ENCODE measurements around the gene ASIC4.

Gene ASIC4

DNA sequence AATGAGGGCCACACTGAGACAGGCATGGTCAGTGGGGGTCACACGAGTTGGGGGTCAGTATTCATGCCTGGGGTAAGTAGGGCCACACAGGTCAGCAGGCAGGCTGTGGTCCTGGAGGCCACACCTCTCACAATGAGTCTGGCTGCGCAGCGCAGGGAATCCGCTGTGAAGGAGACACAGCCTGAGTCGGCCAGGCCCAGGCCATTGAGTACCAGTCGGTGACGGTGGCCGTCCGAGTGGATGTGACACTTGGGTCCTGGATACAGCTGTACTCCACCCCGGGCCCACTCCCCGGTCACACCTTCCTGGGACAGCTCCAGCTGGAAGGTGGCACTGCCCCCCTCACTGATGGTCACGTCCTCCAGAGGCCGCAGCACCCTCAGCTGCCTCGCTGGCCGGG lies 40.1 kb downstream of the ASIC4 start:
- DNase-seq: no peak

DNA sequence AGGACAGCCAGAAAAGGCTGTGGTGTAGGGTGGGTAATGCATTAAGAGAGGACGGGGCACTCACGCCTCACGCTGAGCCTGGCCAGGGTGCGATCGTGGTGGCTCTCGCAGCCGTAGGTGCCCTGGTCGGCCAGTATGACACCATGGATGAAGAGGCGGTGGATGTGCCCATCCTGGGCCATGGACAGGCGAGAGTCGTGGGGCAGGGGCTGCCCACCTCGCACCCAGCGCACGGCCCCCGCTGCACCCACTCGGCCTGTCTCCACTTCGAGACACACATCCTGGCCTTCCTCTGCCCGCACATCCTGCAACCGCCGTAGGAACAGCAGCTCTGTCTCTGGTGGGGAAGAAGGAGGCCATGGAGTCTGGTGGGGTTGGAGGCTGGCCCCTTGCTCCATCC lies 41.7 kb downstream of the ASIC4 start:
- DNase-seq: no peak

DNA sequence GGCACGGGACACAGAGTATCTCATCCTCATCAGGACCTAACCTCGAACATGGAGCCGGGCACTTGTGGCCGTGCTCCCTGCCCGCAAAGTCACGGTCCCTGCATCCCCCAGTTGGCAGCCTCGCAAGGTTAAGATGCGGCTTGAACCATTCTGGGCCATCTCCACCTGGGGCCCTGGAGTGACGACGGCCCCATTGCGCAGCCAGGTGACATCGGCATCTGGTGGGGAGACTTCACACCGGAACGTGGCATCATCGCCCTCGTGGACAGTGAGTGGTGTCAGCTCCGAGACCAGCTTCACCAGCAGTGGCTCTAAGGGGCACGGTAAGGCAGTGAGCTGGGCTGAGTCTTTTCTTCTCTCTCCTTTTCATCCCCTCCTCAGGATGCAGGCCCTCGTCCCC lies 42.1 kb downstream of the ASIC4 start:
- DNase-seq: no peak

DNA sequence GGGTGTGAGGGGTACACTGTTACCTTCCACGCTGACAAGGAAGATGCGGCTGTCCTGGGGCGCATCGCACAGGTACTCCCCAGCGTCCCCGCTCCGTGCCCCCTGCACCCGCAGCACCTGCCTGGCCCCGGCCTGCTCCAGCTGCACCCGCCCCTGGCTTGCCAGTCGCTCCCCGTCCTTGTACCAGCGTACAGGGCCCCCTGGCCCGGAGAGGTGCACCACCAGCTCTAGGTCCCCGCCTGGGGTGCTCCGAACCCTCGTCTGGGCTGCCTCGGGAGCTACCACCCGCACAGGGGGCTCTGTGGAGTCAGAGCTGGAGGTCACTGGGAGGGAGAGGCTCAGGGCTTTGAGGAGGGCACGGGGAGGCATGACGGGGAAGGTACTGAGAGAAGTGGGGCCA lies 43.0 kb downstream of the ASIC4 start:
- no peak for DNase-seq

DNA sequence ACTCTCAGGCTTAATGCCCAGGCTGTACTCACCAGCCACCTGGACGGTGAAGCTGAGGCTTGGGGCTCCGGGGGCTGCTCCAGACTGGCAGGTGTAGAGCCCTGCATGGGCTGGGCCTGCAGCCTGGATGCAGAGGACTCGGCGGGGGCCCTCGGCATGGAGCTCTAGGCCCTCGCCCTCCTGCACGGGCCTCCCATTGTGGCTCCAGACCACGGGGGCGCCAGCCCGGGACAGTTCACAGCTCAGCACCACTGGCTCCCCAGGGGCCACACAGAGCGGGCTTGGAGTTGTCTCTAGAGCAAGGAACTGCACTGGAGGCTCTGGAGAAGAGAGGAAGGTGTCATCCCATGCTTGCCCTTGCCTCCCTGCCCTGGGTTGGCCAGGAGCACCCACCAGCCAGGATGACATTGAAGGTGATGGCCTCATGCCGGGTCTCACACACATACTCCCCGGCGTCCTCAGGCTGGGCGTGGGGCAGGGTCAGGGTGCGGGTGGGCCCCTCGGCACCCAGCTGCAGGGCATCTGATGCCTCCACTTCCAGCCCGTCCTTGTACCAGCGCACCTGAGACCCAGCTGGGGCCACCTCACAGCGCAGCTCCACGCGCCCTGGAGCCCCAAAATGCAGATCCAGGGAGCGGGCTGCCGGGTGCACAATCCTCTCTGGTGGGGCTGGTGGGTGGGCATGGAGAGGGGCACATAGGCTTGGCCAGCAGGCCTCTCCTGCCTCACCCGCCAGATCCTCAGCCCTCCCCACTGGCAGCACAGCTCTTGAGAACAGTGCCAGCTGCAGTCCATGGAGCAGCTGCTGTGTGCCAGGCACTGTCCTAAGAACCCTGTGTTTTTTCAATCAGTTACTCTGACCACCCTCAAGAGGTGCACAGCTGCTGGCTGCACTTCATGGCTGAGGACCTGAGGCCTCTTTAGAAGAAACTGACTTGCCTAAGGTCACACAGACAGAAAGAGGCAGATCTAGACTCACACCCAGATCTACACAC lies 43.8 kb downstream of the ASIC4 start:
- no peak for DNase-seq

DNA sequence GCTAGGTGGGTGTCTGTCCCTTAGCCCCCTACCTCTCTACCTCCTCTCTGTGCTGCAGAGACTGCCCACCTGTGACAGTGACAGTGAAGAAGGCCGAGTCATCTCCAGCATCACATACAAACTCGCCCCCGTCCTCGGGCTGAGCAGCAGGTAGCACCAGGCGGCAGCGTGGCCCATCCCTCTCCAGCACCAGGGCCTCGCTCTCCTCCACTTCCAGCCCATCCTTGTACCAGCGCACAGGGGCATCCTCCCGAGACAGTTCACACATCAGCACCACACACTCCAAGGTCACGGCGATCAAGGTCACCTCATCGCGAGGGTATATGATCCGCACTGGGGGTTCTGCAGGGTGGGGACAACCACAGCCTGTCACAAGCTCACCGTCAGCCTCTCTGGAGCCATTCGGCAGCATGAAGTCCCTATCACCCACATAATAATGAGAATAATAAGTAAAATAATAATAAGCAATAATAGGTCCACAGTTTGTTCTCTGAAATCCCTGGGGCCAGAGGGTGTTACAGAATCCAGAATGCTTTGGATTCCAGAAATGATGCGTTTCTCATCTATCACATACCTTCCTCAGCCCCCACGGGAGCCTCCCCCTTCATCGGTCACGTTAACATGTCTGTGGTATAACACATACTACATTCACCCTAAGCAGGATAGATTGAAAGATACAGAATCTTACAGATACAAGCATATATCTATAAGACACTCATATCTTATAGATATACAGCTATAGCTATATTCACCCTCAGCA lies 45.1 kb downstream of the ASIC4 start:
- no peak for DNase-seq

DNA sequence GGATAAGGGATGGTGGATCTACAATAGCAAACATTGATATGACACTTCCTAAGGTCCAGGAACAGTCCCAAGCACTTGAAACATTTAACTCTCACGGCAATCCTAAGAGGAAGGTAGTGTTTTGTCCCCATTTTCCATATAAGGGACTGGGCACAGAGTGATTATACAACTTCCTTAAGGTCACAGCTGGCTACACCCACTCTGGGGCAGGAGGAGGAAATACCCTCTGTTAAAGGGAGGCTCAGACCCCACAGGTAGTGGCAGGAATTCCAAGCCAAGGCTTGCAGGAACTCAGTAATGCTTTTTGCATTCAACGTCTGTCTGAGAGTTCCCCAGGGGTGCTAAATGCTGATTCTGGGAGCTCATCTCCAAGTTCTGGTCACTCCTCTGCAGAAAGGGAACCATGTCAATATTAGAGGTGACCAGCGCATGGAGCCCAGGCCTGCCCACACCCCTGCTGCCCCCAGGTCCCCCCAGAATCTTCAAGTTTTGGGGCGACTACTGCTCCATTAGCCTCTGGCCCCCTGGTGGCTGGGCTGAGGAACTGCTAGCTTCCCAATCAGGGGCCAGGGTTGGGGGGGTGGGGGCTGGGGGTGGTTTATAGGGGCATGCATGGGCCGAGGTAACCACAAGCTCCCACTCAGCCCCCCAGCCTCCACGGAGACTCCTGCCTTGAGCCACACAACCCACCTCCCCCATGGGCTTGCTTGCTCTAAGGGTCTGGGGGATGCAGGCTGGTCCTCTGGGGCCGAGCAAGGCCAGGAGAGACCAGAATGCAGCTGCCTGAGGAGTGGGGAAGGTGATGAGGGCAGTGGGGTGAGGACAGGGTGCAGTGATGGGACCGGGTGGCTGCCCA lies 46.0 kb downstream of the ASIC4 start:
- no peak for DNase-seq

DNA sequence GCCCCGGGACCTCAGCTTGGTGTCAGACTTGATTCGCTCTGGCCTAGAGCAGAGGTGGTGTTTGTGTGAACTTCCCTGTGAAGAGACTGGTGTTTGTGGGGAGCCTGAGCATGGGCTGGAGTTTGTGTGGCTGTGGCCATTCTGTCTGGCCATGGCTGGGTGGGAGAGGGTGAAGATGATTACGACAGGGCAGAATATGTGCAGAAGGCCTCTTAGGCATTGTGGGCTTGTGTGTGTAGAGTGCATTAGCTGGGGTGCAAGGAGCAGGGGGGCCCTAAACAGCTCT lies 46.6 kb downstream of the ASIC4 start:
- DNase-seq: no peak

DNA sequence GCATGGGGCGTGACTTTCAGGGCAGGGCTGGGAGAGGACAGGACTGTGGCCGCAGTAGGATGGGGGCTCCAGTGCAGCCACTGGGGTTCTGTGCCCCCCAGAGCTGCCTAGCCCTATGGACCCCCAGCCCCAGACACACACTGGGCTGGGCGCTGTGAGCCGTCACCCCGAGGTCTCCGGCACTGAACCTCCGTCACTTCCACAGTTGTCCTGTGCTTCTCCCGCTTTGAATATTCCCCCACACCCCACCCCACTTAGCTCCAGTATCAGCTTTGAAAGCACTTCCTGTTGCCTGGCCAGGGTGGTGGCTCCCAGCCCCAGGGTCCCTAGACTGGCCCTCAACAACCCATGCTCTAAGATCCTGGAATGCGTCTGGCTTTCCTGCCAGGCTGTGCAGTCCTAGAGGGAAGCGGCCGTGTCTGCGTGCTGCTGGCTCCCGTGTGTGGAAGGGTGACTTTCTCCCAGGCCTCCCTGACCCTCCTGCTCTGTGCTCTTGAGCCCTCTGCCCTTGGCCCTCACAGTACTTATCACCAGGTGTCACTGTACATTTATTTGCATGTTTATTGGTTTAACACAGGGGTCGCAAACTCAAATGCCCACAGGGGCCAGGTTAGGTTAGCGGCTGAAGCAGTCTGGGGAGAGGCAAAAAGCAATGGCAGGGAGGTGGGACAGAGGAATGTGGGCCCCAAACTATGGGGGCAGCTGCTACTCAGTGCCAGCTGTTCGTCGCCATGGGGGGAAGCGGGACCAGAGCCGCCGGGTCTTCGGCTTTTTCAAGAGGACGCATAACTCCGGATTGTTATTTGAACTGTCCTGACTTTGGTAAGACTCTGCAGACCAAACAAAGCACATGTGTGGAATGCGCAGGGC lies 47.1 kb downstream of the ASIC4 start:
- no peak for DNase-seq

DNA sequence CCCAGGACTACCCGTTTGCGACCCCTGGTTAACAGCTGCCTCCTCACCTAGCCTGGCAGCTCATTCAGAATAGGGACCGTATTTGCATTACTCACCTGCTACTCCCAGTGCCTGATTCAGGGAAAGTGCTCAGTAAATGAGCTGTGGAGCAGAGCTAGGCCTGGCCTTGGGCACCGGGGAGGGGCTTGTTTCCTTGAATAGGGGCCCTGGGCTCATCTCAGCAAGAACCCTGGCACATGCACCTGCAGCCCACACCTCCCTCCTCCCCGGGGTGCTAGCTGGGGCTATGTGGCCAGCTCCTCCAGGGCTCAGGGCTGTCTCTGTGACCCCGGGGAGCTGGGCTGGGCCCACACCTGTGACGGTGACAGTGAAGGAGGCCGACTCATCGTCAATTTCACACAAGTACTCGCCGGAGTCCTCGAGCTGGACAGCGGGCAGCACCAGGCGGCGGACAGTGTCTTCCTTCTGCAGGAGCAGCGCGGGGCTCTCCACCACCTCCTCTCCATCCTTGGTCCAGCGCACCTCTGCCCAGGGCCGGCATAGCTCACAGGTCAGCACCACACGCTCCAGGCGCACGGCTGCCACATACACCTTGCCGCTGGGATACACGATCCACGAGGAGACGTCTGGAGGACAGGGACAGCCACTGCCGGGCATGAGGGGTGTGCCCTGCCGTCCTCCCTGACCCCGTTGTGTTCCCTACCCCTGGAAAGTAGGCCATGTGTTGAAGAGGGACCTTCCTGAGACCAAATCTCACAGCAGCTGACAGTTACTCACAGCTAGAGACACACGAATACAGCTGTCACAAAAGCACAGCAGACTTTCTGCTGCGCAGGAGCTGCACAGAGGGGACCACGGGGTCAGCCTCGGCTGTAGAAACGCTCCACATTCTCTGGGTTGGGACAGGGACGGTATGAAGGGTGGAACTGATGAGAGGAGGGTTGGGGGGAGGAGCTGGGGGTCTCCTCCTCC lies 48.1 kb downstream of the ASIC4 start:
- DNase-seq: peak; percentile 85

DNA sequence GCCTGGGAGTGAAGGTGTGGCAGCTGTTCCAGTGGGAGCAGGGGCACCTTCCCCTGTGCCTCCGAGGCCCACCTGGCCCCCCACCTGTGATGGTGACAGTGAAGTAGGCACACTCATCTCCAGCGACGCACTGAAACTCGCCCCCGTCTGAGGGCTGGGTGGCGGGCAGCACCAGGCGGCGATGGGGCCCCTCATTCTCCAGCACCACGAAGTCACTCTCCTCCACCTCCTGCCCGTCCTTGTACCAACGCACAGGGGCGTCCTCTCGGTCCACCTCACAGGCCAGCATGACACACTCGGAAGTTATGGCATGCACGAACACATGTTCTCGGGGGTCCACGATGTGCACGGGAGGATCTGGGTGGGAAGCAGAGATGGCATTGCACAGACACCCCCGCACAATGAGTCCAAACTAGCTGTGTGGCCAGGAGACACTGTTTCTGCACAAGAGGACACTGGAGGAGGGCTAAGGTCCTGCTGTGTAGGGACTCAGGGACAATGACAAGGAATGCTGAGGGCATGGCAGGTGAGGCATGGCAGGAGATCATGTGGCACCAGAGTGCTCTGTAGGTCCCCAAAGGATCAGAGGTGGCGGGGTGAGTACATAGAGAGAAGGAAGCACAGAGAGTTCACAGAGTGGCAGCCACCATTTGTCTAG lies 49.1 kb downstream of the ASIC4 start:
- no peak for DNase-seq

DNA sequence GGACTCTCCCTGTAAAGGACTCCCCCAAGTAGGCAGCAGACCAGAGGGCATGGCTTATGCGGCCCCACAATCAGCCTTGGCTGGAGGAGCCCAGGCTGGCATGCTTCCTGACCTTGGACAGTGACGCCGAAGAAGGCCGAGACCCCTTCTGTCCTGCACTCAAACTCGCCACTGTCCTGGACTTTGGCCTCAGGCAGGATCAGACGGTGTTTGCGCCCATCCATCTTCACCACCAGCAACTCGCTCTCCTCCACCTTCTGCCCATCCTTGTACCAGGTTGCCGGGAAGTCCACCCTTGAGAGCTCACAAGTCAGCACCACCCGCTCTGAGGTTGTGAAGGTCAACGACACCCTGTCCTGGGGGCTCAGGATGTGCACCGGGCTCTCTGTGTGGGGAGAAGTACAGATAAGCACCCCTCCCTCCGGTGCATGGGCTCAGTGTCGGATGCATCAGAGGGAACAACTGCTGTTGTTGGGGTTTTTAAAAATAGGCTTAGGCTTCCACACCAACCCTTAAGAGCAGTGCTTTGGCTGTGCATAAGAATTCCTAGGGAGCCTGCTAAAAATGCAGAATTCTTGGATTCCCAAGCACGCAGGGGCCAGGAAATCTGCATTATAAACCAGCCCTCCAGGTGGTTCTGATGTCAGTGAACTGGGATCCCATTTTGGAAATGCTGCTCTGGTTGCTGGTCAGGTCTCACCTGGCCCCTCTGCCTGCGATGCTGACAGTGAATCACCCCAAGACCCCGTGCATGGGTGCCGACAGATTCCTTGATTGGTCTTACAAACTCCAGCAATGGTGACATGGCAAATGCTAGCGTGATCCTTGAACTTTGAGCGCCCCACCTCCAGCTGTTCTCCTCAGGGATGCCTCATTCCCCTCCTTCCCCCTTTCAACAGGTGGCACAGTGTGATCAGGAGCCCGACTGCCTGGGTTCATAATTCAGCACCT lies 51.1 kb downstream of the ASIC4 start:
- no peak for DNase-seq

DNA sequence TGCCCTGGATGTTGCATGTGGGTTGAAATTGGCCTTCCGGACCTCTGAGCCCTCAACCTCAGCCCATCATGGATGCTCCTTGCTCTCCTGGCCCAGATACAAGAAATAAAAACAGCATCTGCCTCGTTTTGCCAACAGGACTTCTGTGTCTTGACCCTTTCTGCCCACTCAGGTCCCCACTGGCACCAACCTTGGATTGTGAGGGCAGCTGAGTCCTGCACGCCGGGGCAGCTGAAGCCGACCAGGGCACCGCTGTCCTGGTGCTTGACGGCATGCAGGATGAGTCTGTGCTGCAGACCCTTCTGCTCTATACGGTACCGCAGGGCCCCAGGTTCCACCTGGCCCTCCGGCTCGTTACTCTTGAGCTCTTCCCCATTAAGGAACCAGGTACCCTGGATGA lies 52.4 kb downstream of the ASIC4 start:
- no peak for DNase-seq

DNA sequence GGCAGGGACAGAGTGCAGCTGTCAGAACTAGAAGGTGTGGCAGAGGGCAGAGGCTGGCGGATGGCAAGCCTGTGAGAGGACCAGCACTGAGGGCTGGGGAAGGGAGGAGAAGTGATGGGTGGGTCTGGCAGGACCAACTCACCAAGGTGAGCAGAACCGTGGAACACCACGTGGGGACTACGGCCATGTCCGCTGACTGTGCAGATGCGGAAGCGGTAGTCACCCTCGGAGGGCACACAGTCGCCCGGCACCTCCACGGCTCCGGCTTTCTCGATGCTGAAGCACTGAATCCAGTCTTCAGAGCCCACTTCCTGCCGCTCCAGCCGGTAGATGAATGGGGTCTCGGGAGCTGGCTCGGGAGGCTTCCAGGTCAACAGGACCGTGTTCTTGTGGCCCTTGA lies 52.8 kb downstream of the ASIC4 start:
- no peak for DNase-seq

DNA sequence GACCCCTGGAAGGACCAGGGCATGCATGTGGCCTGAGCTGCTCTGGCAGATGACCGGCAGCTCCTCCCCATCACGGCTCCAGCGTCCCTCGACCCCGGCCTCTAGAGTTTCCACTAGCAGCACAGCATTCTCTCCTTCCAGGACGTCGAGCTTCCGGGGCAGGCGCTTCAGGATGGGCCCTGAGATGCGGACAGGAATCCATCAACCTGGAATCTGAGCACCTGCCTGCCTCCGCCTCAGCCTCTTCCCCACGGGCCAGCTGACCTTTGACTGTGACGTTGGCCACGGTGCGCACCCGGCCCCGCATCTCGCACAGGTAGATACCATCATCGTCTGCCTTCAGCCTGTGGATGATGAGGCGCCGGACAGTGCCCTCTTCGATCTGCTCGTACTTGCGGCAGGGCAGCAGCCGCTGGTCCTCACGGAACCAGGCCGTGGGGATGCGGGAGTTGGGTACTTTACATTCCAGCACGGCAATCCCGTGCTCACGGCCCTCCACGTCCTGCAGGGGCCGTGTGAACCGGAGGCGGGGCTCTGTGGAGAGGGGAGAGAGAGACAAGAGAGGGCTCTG lies 53.6 kb downstream of the ASIC4 start:
- DNase-seq: no peak

DNA sequence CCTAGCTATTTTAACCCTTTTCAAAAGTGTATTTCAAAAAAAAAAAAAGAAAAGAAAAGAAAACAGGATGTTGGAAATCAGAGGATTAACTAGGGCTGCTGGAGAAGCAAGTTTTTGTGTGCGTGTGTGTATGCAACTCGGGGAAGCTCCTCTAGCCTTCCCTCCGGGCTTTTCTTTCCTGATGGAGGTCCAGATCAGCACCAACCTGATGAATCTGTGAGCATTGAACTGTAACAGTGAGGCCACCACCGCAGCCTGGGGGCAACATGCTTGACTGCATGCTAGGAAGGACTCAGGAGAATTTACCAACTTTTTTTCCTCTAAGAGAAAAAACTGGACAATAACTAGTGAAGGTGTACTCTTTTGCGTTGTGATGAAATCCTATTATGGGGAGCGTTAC lies 54.8 kb downstream of the ASIC4 start:
- no peak for DNase-seq

DNA sequence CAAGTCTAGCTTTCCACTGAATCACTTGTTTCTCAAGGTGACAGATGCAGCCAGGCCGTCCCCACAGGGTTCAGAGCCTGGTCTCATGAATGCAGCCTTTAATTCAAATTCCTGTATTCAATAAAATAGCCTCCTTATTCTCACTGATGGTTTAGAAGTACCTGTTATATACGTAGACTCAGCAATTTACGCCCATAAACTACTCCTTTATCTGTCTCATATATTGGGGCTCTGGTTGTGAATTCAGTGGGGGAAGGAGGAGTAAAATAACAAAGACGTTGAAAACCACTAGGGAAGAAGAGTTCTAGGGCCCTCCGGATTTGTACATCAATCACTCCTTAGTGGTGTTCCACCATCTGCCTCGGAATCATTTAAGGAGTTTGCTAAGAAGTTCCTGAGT lies 55.4 kb downstream of the ASIC4 start:
- no peak for DNase-seq

DNA sequence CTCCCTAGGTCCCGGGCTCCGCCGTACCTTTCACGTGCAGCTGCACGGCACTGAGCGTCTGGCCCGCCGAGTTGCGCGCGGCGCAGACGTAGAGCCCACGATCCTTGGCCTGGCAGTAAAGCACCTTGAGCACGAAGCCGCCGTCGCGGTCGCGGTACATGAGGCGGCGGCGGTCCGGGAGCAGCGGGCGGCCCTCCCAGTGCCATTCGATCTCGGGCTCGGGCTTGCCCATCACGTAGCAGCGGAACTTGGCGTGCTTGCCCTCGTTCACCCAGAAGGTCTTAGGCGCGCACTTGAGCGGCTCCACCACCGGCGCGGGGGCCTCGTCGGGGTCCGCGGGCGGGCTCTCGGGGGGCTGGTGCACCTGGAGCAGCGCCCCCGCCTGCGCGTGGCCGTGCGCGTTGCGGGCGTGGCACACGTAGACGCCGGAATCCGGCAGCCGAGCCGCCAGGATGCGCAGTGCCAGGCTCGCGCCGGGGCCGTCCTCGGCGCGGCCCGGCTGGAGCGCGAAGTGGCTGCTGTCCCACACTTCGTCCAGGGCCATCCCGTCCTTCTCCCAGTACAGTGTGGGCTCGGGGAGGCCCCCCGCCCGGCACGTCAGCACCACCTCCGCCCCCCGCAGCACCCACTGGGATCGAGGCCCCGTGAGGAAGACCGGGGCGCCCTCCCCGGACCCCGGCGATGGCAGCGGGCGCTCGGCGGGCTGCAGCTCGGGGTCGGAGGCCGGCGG lies 56.1 kb downstream of the ASIC4 start:
- DNase-seq: no peak

Measured in NCI-H345 (cell line).